Colonic mucosa (tissue), 4 donors: ENCODE data around the gene KRI1. TPM values are rescaled to one million over a fixed set of nuclear protein-coding genes. Genes with fewer than 3 reads are reported as not detected.
"Not testable (repeated sequence)": the region's sequence is repeated elsewhere in the genome, so short reads cannot be mapped to it uniquely, and the experiment has no call there.

ENCODE experiments used
- DNase-seq: peaks from one replicate; pipeline ENCODE4 v3.0.0-alpha.2; 2020
- H3K27ac ChIP-seq: fragments of 200-600 bp; one replicate; pipeline ENCODE4 v1.8.0; 2021
- H3K27me3 ChIP-seq: fragments of 200-600 bp; one replicate; pipeline ENCODE4 v1.8.0; 2021
- H3K36me3 ChIP-seq: fragments of 200-600 bp; one replicate; pipeline ENCODE4 v1.8.0; 2021
- H3K4me1 ChIP-seq: fragments of 200-600 bp; one replicate; pipeline ENCODE4 v1.8.0; 2021; ENCODE audit warnings: mild to moderate bottlenecking
- H3K4me3 ChIP-seq: fragments of 200-600 bp; one replicate; pipeline ENCODE4 v1.8.0; 2021
- H3K9ac ChIP-seq, 2 donors: one replicate each; pipeline ENCODE4 v1.7.0; 2013; ENCODE audit warnings: control low read depth in 2 of 2, low read depth in 2 of 2, low read length in 2 of 2
- H3K9me3 ChIP-seq: fragments of 200-600 bp; one replicate; pipeline ENCODE4 v1.8.0; 2021
- CTCF ChIP-seq: fragments of 200-600 bp; IDR thresholded peaks from one replicate; pipeline ENCODE4 v1.8.0; 2022; ENCODE audit warnings: antibody characterized with exemption, mild to moderate bottlenecking
- intact Hi-C: fragments of 100-400 bp; cut with DNase I; formaldehyde crosslinking; loops from one replicate; pipeline ENCODE4 v1.14.1; 2022
- total RNA-seq, 2 donors: library from RNA; stranded (reverse); fragmentation: NEBNext Ultra II Directional in 1 of 2; extraction: Animal tissue kit (Norgen Biotek cat#: 25700) in 1 of 2; gene quantifications; one replicate each; pipeline ENCODE4 v1.2.1, GENCODE V29; 2021
- donor health status: healthy.
- donor health status: DM: no; HTN: no; CAD: no.
- donor health status: DM: no; HTN: no; CAD: no.

KRI1 gene
- total RNA-seq, 2 donors from 2014 or later, result 11.0 to 27.2 TPM

- Histone ChIP-seq H3K4me3 (no peak overlapping the region), H3K9me3 (no peaks in the 10 kb centered on the region), H3K4me1 (peaks cover 4% of the 10 kb centered on the region), H3K27ac (no peak overlapping the region), H3K9ac (no peak overlapping the region), H3K36me3 (no peaks in the 10 kb centered on the region), H3K27me3 (no peaks in the 10 kb centered on the region)
- no peak for TF ChIP-seq CTCF
- DNase-seq, result no peak
- intact Hi-C loops, result loop anchor here (10.0 kb wide), 1 partner anchor 90 kb away; no protein-coding TSS in a partner anchor
Observed at GRCh38 chr19:10574462-10574861, 8.7 kb upstream of the KRI1 start.

- not testable (repeated sequence) for H3K36me3 ChIP-seq, H3K4me1 ChIP-seq, H3K4me3 ChIP-seq, H3K27me3 ChIP-seq, H3K27ac ChIP-seq, DNase-seq, H3K9me3 ChIP-seq, H3K9ac ChIP-seq
- intact Hi-C loops, result loop anchor here (2.0 to 10.0 kb wide), 2 partner anchors 33 to 89 kb away; no protein-coding TSS in a partner anchor
Observed at GRCh38 chr19:10573793-10574192, 8.0 kb upstream of the KRI1 start.

GRCh38 chr19:10568826-10569651 lies 3.2 kb upstream of the KRI1 start, which contains the start of gene CDKN2D:
CDKN2D (minus strand) TSS chr19:10568979; CDS start chr19:10568653, 326 bp downstream.
- peak; percentile 31 for TF ChIP-seq CTCF
- Histone ChIP-seq H3K36me3 (no peaks in the 10 kb centered on the region), H3K9ac (peak within 1 kb of the TSS; percentile 64 to 74), H3K9me3 (no peaks in the 10 kb centered on the region), H3K27me3 (no peaks in the 10 kb centered on the region), H3K4me3 (peak within 1 kb of the TSS; percentile 70), H3K4me1 (peaks cover 14% of the 10 kb centered on the region), H3K27ac (peak within 1 kb of the TSS; percentile 84)
- intact Hi-C loops, result no loop called here
- DNase-seq, result peak; percentile 100

DNA sequence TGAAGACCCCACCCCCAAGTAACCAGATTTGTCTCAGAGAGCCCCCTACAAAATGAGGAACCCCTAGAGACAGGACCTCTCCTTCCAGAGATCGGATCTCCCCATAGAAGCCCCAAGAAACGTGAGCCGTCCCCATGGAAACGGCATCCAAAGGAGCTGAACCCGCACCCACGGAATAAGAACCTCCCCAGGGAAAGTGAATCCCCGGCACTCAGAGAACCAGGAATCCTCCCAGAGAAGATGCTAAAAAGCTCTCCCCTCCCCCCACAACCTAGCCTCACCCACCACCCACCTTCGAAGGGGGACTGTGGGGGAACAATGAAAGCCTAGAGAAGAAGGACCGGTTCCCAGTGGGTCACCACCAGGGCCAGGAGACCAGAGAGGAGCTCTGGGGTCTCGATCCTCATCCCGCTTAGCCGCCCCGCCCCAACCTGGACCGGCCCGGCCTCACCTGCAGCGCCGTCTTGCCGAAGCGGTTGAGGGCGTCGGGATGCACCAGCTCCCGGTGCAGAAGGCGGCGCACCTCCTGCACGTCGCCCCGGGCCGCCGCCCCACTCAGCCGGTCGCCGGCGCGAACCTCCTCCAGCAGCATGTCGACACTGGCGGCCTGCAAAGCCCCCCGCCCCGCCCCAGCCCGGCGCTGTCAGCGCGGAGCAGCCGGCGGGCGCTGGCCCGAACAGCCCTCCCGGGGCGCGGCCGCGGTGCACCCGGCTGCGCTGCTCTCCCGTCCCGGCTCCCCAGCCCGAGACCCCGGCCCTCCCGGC lies 2.4 kb upstream of the KRI1 start:
- Histone ChIP-seq H3K27ac (peak overlapping the region; percentile 84), H3K27me3 (no peaks in the 10 kb centered on the region), H3K9ac (peak overlapping the region; percentile 64 to 74), H3K36me3 (no peaks in the 10 kb centered on the region), H3K4me3 (peak overlapping the region; percentile 70), H3K4me1 (peaks cover 14% of the 10 kb centered on the region), H3K9me3 (no peaks in the 10 kb centered on the region)
- intact Hi-C loops, result no loop called here
- TF ChIP-seq CTCF, result no peak
- peak; percentile 62 for DNase-seq

DNA sequence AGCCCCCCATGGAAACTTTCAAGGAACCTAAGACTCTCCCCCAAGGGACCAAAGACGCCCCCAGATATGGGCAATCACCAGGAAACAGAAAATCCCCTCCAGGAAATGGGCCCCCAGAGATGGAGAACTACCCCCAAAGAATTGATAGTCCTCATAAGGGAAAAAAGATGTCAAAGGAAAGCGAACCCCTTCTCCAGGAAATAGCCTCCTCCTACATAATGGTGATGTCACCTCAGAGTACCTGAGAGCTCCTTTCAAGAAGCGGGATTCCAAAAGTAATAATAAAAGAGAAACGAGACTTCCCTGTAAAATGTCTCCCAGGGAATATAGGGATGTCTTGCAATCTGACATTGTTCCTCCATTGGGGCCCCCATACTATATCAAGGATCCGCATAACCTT lies 1.8 kb upstream of the KRI1 start:
- DNase-seq, result no peak
- Histone ChIP-seq H3K9me3 (no peaks in the 10 kb centered on the region), H3K36me3 (no peaks in the 10 kb centered on the region), H3K4me1 (peaks cover 14% of the 10 kb centered on the region), H3K27ac (peak overlapping the region; percentile 84), H3K27me3 (no peaks in the 10 kb centered on the region), H3K9ac (peak overlapping the region; percentile 64 to 74), H3K4me3 (peak overlapping the region; percentile 70)
- no peak for TF ChIP-seq CTCF
- intact Hi-C loops, result no loop called here
